Progenitor cell of endocrine pancreas (in vitro differentiated cells): Measurements from ENCODE around the gene C14orf39. TPM values are rescaled to one million over a fixed set of nuclear protein-coding genes. Genes with fewer than 3 reads are reported as not detected.
A peak's percentile ranks its signal among the peaks of the same experiment; 100 is the strongest.

Source experiments
- DNase-seq: peaks from one replicate; pipeline ENCODE4 v3.0.0; 2021; ENCODE audit warnings: low spot score; ENCODE audit not compliant: unreplicated experiment
- H3K27ac Mint-ChIP-seq: 2 replicates; pipeline ENCODE4 v1.8.0; 2021; ENCODE audit warnings: mild to moderate bottlenecking, moderate library complexity, mixed read lengths
- H3K27me3 Mint-ChIP-seq: 2 replicates; pipeline ENCODE4 v1.8.0; 2021; ENCODE audit warnings: mixed read lengths
- H3K36me3 Mint-ChIP-seq: 2 replicates; pipeline ENCODE4 v1.8.0; 2022; ENCODE audit warnings: mixed read lengths; ENCODE audit not compliant: insufficient read depth
- H3K4me1 Mint-ChIP-seq: 2 replicates; pipeline ENCODE4 v1.8.0; 2021; ENCODE audit warnings: low read depth, mixed read lengths
- H3K4me3 Mint-ChIP-seq: 2 replicates; pipeline ENCODE4 v1.8.0; 2021; ENCODE audit warnings: low read depth, mild to moderate bottlenecking, moderate library complexity, mixed read lengths
- H3K9me3 Mint-ChIP-seq: 2 replicates; pipeline ENCODE4 v1.8.0; 2021; ENCODE audit warnings: low read depth, mixed read lengths
- long read RNA-seq: library from polyadenylated mRNA; unstranded; transcript quantifications from one replicate; pipeline ENCODE4 v2.0.0, GENCODE V29; 2020
- total RNA-seq: library from RNA; stranded (reverse); gene quantifications from 2 replicates; pipeline ENCODE4 v1.2.1, GENCODE V29; 2021
- TF ChIP-seq, protein P1 (sequence below): fragments of 200-600 bp; sonication (generic); IDR thresholded peaks from one replicate; pipeline ENCODE4 v1.5.0; 2021; ENCODE audit warnings: antibody characterized with exemption, mild to moderate bottlenecking; ENCODE audit not compliant: unreplicated experiment

The C14orf39 gene, protein sequence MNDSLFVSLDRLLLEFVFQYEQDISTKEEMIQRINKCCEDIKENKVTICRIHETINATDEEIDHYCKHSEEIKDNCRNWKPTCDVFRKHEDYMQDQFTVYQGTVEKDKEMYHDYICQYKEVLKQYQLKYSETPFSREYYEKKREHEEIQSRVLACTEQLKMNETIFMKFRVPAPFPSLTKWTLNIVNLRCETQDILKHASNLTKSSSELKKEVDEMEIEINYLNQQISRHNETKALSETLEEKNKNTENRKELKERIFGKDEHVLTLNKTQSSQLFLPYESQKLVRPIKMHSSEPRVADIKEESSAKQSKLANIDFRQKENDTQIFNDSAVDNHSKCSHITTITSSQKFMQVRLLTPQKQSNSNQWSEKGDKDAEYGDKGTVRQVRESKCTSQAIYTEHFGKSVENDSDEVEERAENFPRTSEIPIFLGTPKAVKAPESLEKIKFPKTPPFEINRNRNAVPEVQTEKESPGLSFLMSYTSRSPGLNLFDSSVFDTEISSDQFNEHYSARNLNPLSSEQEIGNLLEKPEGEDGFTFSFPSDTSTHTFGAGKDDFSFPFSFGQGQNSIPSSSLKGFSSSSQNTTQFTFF
- 0.73 and 1.4 TPM in 2 replicates for total RNA-seq
- long read RNA-seq, partial matches to known transcripts = 0 of 1 reads
- long read RNA-seq, other reads (novel, unspliced or antisense) = 1 of 1 reads

DNA sequence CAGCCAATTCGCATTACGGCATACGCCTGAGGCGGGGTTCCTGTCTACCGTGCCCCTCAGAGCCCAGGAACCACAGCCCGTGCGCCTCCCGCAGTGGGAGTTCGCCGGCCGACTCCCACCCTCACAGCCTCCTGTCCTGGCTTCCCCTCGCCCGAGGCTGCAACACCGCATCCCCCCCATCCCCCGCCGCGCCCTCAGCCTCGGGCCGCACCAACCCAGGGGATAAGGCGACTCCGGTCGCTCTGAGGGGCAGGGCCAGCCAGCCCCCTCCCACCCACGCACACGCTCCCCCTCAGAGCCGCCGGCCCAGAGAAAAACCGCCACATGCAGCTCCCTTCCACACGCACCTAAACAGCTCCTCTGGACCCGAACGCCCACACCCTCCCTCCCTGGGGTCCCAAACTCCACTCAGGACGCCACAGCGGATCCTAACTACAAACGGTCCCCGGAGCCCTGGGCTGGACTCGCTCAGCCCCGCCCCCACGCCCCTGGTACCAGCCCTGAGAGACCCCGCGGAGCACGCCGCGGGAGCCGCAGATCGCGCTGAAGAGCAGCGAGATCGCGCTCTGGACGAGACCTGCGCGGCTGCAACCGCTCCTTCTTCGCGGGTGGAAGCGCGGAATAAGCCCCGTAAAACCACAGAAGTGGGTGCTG lies at the start of gene C14orf39:
C14orf39 (minus strand) TSS at position 466 of the 654 bp plus-strand sequence. CDS start 985 bp downstream, outside the sequence.
- Mint-ChIP-seq H3K27me3 (peaks cover 23% of the 10 kb centered on the region), H3K9me3 (peaks cover 2% of the 10 kb centered on the region), H3K4me3 (peak within 1 kb of the TSS; percentile 70), H3K4me1 (no peaks in the 10 kb centered on the region), H3K36me3 (peaks cover under 1% of the 10 kb centered on the region), H3K27ac (no peak within 1 kb of the TSS)
- TF ChIP-seq, protein P1, sequence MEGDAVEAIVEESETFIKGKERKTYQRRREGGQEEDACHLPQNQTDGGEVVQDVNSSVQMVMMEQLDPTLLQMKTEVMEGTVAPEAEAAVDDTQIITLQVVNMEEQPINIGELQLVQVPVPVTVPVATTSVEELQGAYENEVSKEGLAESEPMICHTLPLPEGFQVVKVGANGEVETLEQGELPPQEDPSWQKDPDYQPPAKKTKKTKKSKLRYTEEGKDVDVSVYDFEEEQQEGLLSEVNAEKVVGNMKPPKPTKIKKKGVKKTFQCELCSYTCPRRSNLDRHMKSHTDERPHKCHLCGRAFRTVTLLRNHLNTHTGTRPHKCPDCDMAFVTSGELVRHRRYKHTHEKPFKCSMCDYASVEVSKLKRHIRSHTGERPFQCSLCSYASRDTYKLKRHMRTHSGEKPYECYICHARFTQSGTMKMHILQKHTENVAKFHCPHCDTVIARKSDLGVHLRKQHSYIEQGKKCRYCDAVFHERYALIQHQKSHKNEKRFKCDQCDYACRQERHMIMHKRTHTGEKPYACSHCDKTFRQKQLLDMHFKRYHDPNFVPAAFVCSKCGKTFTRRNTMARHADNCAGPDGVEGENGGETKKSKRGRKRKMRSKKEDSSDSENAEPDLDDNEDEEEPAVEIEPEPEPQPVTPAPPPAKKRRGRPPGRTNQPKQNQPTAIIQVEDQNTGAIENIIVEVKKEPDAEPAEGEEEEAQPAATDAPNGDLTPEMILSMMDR = no peak
- DNase-seq = peak; percentile 54

DNA sequence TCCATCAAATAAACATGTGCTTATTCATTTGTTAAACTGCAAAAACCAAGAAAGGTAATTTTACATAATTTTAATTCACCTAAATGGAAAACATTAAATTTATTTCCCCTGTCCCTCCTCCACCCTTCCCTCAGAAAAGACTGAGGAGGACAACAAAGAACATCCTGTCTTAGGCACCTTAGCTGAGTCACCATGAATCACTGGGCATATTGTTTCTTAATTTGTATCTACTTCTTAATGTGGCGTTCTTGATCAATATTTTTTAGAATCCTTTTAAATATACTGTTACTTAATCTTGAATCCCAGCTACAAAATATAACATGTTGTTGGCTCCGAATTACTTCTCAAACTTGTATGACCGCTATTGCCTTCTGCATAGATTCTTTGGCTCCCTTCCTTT lies 46.6 kb upstream of the C14orf39 start:
- Mint-ChIP-seq H3K9me3 (no peaks in the 10 kb centered on the region), H3K27ac (no peak overlapping the region), H3K27me3 (peaks cover 11% of the 10 kb centered on the region), H3K4me3 (no peak overlapping the region), H3K36me3 (no peaks in the 10 kb centered on the region), H3K4me1 (peaks cover 11% of the 10 kb centered on the region)
- no peak for DNase-seq
- TF ChIP-seq, protein P1 = no peak

DNA sequence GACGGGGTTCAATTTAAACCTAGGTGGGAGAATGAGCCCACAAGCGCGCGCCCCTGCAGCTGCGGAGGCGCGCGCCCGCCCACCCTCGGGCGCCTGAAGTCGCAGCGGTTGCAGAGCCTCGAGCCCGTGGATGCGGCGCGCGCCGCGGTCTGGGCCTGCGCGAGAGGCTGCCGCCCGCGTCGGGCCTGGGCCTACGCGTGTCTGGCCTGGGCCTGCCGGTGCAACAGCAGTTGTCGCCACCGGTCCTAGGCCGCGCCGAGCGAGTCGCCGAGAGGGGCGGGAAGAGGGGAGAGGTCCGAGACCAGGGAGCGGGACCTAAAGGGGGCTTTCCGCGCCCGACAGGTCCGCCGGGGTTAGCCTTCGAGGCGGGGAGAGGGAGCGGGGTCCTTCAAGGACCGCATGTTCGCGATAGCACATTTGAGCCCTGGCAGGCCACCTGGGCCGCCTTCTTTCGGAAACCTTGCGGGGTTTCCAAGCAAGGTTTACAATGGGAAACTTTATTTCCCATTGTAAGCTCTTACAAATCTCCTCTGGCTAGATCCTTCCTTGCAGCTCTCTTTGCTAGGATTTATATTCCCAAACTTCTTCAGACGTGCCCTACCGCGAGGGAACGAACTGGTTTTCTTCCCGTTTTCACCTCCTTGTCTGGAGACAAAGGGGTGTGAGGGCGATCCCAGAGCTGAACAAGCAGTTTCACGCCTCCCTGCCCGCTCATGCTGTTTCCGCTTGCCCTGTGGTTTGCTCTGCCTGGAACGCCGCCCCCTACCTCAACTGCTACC lies 29.8 kb upstream of the C14orf39 start:
- Mint-ChIP-seq H3K4me1 (peaks cover 1% of the 10 kb centered on the region), H3K27me3 (peaks cover 74% of the 10 kb centered on the region), H3K36me3 (no peaks in the 10 kb centered on the region), H3K27ac (no peak overlapping the region), H3K9me3 (no peaks in the 10 kb centered on the region), H3K4me3 (peak overlapping the region; percentile 37)
- TF ChIP-seq, protein P1 = no peak
- peak; percentile 31 for DNase-seq

DNA sequence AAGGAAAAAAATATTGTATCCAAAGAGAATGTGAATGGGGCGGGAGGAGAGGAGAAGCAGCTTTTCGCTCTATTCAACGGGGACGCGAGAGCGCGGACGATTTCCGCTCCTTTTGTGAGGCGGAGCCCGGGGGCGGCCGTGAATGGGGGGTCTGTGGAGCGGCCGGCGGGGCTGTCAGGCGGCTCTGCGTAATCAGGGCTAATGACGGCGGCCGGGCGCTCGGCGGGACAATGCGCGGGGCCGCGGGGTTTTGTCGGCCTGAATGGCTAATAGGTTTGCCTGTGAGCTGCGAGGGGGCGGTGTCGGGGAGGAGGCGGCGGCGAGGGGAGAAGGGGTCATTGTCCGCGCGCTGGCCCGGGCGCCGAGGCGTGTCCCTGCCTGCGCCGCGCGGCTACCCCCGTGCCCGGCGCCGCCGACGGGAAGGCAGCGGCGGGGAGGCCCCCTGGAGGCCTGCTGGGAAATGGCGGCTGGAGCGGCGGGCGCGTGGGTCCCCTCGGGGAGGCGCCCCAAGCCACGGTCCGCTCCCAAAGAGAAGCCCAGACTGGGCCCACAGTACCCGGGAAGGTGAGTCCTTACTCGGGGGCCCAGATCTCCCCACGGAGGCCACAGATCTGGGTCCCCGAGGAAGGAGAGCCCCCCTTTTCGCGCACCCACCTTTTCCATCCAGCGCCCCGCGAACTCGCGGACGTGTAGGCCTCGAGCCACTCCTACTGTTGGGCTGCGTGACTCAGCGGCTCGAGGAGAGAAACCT lies 29.1 kb upstream of the C14orf39 start:
- H3K27ac Mint-ChIP-seq = peak overlapping the region; percentile 52
- no peaks in the 10 kb centered on the region for H3K9me3 Mint-ChIP-seq
- TF ChIP-seq, protein P1 = peak; percentile 75
- DNase-seq = peak; percentile 61
- peak overlapping the region; percentile 70 for H3K4me3 Mint-ChIP-seq
- H3K27me3 Mint-ChIP-seq = peaks cover 74% of the 10 kb centered on the region
- H3K4me1 Mint-ChIP-seq = peaks cover 1% of the 10 kb centered on the region
- no peaks in the 10 kb centered on the region for H3K36me3 Mint-ChIP-seq
